Ishikawa (cell line): ENCODE results near the gene CACNB2.

Experiments
- CEBPB ChIP-seq: IDR thresholded peaks from 2 replicates; pipeline ENCODE4 v1.6.1; 2012
- CREB1 ChIP-seq: IDR thresholded peaks from 2 replicates; pipeline ENCODE4 v1.6.1; 2012; ENCODE audit warnings: low read depth
- EGR1 ChIP-seq: IDR thresholded peaks from 2 replicates; pipeline ENCODE4 v1.6.1; 2012
- EP300 ChIP-seq: IDR thresholded peaks from 2 replicates; pipeline ENCODE4 v1.6.1; 2012; ENCODE audit warnings: borderline replicate concordance
- FOXM1 ChIP-seq: IDR thresholded peaks from 2 replicates; pipeline ENCODE4 v1.6.1; 2012; ENCODE audit warnings: low read depth, borderline replicate concordance
- MAX ChIP-seq: IDR thresholded peaks from 2 replicates; pipeline ENCODE4 v1.6.1; 2012
- NFIC ChIP-seq: IDR thresholded peaks from 2 replicates; pipeline ENCODE4 v1.6.1; 2012
- RAD21 ChIP-seq: IDR thresholded peaks from 2 replicates; pipeline ENCODE4 v1.6.1; 2012; ENCODE audit warnings: low read depth
- TAF1 ChIP-seq: IDR thresholded peaks from 2 replicates; pipeline ENCODE4 v1.6.1; 2012; ENCODE audit warnings: low read depth, mild to moderate bottlenecking
- TCF12 ChIP-seq: IDR thresholded peaks from 2 replicates; pipeline ENCODE4 v1.6.1; 2012; ENCODE audit warnings: low read depth
- TEAD4 ChIP-seq: IDR thresholded peaks from 2 replicates; pipeline ENCODE4 v1.6.1; 2012
- USF1 ChIP-seq: IDR thresholded peaks from 2 replicates; pipeline ENCODE4 v1.6.1; 2012
- YY1 ChIP-seq: IDR thresholded peaks from 2 replicates; pipeline ENCODE4 v1.6.1; 2012; ENCODE audit warnings: low read depth
- ZBTB7A ChIP-seq: IDR thresholded peaks from 2 replicates; pipeline ENCODE4 v1.6.1; 2012; ENCODE audit warnings: low read depth
- TF ChIP-seq, protein P1 (sequence below): IDR thresholded peaks from 2 replicates; pipeline ENCODE4 v1.6.1; 2012; ENCODE audit warnings: low read depth, mild to moderate bottlenecking

The CACNB2 gene

DNA sequence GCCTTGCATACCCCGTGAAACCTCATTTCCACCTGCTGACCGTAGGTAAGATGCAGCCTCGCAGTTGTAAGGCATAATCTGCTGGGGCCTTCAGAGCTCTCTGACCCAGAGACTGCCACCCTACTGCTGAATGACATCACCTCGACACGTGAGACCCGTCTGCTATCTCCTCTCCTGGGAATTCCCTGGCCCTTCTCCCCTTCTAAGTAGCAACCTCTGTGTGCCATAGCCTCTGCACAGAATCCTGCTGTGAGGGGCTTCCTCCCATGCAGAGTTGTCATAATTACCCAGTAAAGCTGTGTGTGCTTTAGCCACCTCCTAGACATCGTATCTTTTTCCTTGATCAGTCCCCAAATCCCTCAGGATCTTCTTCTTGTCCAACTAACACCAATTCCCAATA is 106.7 kb downstream of the CACNB2 start:
- TF ChIP-seq USF1 (no peak), NFIC (no peak), ZBTB7A (no peak), EP300 (no peak), TAF1 (no peak), FOXM1 (no peak), CREB1 (no peak), YY1 (no peak), CEBPB (no peak), RAD21 (no peak), EGR1 (no peak), TCF12 (no peak)

DNA sequence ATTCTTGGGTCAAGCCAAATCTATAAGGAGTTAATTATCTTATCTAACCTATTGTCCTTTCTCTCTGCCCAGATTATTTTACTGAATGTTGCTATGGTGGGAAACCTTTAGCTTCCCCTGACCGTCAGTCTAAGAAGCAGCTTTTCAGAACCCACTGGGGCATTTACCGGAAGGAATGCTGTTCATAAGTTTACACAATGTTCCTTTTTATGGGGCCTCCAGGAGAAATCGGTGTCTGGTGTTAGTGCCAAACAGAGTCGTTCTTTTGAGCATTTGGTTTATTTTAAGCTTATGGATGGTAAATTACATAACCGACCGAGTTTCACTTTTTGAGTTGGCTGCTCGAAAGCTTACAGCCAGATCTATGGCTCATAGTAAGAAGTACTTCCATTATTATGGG is 111.9 kb downstream of the CACNB2 start:
- TF ChIP-seq TCF12: no peak
- no peak for TF ChIP-seq EP300
- TF ChIP-seq USF1: no peak
- TF ChIP-seq RAD21: no peak
- TF ChIP-seq, protein P1, sequence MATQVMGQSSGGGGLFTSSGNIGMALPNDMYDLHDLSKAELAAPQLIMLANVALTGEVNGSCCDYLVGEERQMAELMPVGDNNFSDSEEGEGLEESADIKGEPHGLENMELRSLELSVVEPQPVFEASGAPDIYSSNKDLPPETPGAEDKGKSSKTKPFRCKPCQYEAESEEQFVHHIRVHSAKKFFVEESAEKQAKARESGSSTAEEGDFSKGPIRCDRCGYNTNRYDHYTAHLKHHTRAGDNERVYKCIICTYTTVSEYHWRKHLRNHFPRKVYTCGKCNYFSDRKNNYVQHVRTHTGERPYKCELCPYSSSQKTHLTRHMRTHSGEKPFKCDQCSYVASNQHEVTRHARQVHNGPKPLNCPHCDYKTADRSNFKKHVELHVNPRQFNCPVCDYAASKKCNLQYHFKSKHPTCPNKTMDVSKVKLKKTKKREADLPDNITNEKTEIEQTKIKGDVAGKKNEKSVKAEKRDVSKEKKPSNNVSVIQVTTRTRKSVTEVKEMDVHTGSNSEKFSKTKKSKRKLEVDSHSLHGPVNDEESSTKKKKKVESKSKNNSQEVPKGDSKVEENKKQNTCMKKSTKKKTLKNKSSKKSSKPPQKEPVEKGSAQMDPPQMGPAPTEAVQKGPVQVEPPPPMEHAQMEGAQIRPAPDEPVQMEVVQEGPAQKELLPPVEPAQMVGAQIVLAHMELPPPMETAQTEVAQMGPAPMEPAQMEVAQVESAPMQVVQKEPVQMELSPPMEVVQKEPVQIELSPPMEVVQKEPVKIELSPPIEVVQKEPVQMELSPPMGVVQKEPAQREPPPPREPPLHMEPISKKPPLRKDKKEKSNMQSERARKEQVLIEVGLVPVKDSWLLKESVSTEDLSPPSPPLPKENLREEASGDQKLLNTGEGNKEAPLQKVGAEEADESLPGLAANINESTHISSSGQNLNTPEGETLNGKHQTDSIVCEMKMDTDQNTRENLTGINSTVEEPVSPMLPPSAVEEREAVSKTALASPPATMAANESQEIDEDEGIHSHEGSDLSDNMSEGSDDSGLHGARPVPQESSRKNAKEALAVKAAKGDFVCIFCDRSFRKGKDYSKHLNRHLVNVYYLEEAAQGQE: no peak
- no peak for TF ChIP-seq YY1
- no peak for TF ChIP-seq MAX
- TF ChIP-seq FOXM1: no peak
- TF ChIP-seq NFIC: no peak
- TF ChIP-seq TAF1: no peak
- no peak for TF ChIP-seq CEBPB
- no peak for TF ChIP-seq ZBTB7A
- TF ChIP-seq TEAD4: no peak
- TF ChIP-seq CREB1: no peak
- no peak for TF ChIP-seq EGR1

DNA sequence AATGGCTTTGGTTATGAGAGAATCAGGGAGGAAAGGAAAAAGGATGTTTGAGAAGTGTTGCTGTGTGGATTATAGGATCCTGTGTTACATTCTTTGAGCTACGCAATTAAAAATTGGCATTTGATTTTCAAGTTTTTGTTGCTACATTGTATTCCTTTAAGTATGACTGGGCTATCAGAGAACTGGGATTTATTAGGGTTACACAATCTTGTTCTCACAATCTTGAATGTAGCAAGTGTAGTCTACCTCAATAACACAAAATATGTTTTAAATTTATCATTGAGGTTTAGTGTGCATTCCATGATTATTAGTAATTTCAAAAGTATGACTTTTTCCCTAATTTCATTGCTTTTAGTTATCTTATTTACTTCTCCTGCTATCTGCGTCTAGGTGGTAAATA is 113.9 kb downstream of the CACNB2 start:
- TF ChIP-seq CEBPB (no peak), NFIC (no peak), TCF12 (no peak), FOXM1 (no peak), EP300 (no peak), USF1 (no peak), ZBTB7A (no peak), TAF1 (no peak), TEAD4 (no peak), CREB1 (no peak), YY1 (no peak), EGR1 (no peak), MAX (no peak), RAD21 (no peak)
- TF ChIP-seq, protein P1: no peak

DNA sequence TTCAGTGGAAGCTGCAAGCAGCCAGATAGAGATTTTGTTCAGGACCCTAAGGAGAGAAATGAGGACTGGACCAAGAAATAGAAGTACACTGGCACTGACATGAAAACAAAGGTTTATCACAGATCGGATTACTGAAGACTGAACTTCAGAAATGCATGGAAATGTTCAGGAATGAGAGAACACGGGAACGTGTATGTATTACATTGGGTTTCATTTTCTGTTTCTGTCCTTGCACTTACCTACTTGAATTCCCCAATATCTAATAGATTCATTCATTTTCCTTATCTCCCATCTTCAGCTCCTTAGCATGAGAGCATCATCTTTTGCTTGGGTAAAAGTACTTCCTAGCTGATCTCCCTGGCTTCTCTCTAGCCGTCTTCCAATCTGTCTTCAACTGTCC is 114.5 kb downstream of the CACNB2 start:
- TF ChIP-seq EGR1: no peak
- no peak for TF ChIP-seq EP300
- no peak for TF ChIP-seq TAF1
- no peak for TF ChIP-seq CREB1
- TF ChIP-seq TEAD4: no peak
- TF ChIP-seq ZBTB7A: no peak
- TF ChIP-seq YY1: no peak
- TF ChIP-seq, protein P1: no peak
- no peak for TF ChIP-seq NFIC
